ENCODE results near the gene PDE4B.
"Not testable (repeated sequence)": the region's sequence is repeated elsewhere in the genome, so short reads cannot be mapped to it uniquely, and the experiment has no call there.

PDE4B gene

GRCh38 chr1:66405061-66405460 lies 612.4 kb downstream of the PDE4B start:
- H3F3A ChIP-seq (ENCODE audit: low read depth) = no peaks in the 10 kb centered on the region
- H3K36me3 ChIP-seq (ENCODE audit: insufficient read depth, low read length) = no peaks in the 10 kb centered on the region
- H3K4me1 ChIP-seq (ENCODE audit: insufficient read depth, low read length, poor library complexity, severe bottlenecking) = peaks cover 19% of the 10 kb centered on the region
- no peak overlapping the region for H3K4me2 ChIP-seq (ENCODE audit: low read depth, low read length, poor library complexity, severe bottlenecking)
- H4K20me1 ChIP-seq (ENCODE audit: insufficient read depth, low read length, poor library complexity, severe bottlenecking) = no peaks in the 10 kb centered on the region
- H3K9me3 ChIP-seq (ENCODE audit: insufficient read depth, low read depth, low read length) = no peaks in the 10 kb centered on the region
- H3K27me3 ChIP-seq (ENCODE audit: insufficient read depth, low read length, poor library complexity, severe bottlenecking) = no peaks in the 10 kb centered on the region
- no peak overlapping the region for H3K9ac ChIP-seq (ENCODE audit: low read depth, low read length, poor library complexity, severe bottlenecking)
- H3K9me2 ChIP-seq (replicated peaks; ENCODE audit: low read depth, low read length) = no peaks in the 10 kb centered on the region
- no peaks in the 10 kb centered on the region for H3K79me2 ChIP-seq (ENCODE audit: insufficient read depth, low read length)
- H3K4me3 ChIP-seq (ENCODE audit: low read length, poor library complexity, severe bottlenecking) = no peak overlapping the region
- TF ChIP-seq CTCF (conservative IDR thresholded peaks at IDR 0.05; ENCODE audit: low read length) = no peak
- no peak for TF ChIP-seq EZH2phosphoT487 (IDR thresholded peaks at IDR 0.05; ENCODE audit: borderline replicate concordance)
- H2AFZ ChIP-seq (ENCODE audit: low read length) = no peak overlapping the region

DNA sequence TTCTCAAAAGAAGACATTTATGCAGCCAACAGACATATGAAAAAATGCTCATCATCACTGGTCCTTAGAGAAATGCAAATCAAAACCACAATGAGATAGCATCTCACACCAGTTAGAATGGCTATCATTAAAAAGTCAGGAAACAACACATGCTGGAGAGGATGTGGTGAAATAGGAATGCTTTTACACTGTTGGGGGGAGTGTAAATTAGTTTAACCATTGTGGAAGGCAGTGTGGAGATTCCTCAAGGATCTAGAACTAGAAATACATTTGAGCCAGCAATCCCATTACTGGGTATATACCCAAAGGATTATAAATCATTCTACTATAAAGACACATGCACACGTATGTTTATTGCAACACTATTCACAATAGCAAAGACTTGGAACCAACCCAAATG lies 618.8 kb downstream of the PDE4B start:
- H4K20me1 ChIP-seq (ENCODE audit: insufficient read depth, low read length, poor library complexity, severe bottlenecking); H3K9me3 ChIP-seq (ENCODE audit: insufficient read depth, low read depth, low read length); H3K27me3 ChIP-seq (ENCODE audit: insufficient read depth, low read length, poor library complexity, severe bottlenecking); H3K9ac ChIP-seq (ENCODE audit: low read depth, low read length, poor library complexity, severe bottlenecking); H3K4me3 ChIP-seq (ENCODE audit: low read length, poor library complexity, severe bottlenecking); H3K79me2 ChIP-seq (ENCODE audit: insufficient read depth, low read length); H3K36me3 ChIP-seq (ENCODE audit: insufficient read depth, low read length); H2AFZ ChIP-seq (ENCODE audit: low read length); H3K9me2 ChIP-seq (replicated peaks; ENCODE audit: low read depth, low read length); H3F3A ChIP-seq (ENCODE audit: low read depth); H3K4me2 ChIP-seq (ENCODE audit: low read depth, low read length, poor library complexity, severe bottlenecking): not testable (repeated sequence)
- H3K4me1 ChIP-seq (ENCODE audit: insufficient read depth, low read length, poor library complexity, severe bottlenecking) = peaks cover 27% of the 10 kb centered on the region

GRCh38 chr1:66412704-66413103 lies 620.0 kb downstream of the PDE4B start:
- no peaks in the 10 kb centered on the region for H3K27me3 ChIP-seq (ENCODE audit: insufficient read depth, low read length, poor library complexity, severe bottlenecking)
- H3F3A ChIP-seq (ENCODE audit: low read depth) = no peaks in the 10 kb centered on the region
- H2AFZ ChIP-seq (ENCODE audit: low read length) = no peak overlapping the region
- H4K20me1 ChIP-seq (ENCODE audit: insufficient read depth, low read length, poor library complexity, severe bottlenecking) = no peaks in the 10 kb centered on the region
- TF ChIP-seq EZH2phosphoT487 (IDR thresholded peaks at IDR 0.05; ENCODE audit: borderline replicate concordance) (no peak), CTCF (conservative IDR thresholded peaks at IDR 0.05; ENCODE audit: low read length) (no peak)
- peaks cover 13% of the 10 kb centered on the region; the same call in 1 of the 2 replicates for H3K9me3 ChIP-seq (ENCODE audit: insufficient read depth, low read depth, low read length)
- peak overlapping the region; percentile 15 for H3K4me2 ChIP-seq (ENCODE audit: low read depth, low read length, poor library complexity, severe bottlenecking)
- no peaks in the 10 kb centered on the region for H3K79me2 ChIP-seq (ENCODE audit: insufficient read depth, low read length)
- peaks cover 27% of the 10 kb centered on the region for H3K4me1 ChIP-seq (ENCODE audit: insufficient read depth, low read length, poor library complexity, severe bottlenecking)
- H3K4me3 ChIP-seq (ENCODE audit: low read length, poor library complexity, severe bottlenecking) = no peak overlapping the region
- H3K9ac ChIP-seq (ENCODE audit: low read depth, low read length, poor library complexity, severe bottlenecking) = no peak overlapping the region
- H3K36me3 ChIP-seq (ENCODE audit: insufficient read depth, low read length) = no peaks in the 10 kb centered on the region
- no peaks in the 10 kb centered on the region for H3K9me2 ChIP-seq (replicated peaks; ENCODE audit: low read depth, low read length)

DNA sequence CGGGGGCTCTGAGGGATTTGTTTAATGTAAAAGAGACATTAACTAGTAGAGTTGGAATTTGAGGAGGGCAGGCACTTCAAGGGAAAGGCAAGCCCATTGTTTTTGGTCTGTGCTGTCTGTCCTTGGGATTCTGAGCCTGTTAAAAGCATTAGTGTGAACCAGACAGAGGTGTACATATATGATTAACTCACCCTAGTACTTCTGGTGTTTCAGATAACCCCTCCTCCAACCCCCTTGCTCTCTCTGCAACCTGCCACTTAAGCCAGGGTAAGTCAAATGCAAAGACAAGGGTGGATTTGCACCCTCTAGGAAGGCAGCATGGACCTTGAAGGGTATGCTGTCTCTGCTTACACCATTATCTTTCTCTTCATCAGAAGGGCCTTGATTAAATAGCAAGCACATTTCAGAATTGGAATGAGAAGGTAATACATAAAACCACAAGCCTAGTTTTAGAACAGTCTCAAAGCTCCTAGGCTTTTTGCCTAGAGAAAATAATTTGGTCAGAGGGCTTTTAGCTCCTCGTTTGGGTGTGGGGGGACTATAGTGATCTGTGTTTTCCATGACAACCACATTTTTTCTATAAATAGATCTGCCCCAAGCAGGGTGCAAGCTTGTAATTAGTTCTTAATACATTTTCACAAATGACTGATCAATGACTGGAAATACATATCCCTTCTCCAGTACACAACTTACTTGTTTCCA lies 620.6 kb downstream of the PDE4B start:
- no peaks in the 10 kb centered on the region for H3K79me2 ChIP-seq (ENCODE audit: insufficient read depth, low read length)
- H3K4me1 ChIP-seq (ENCODE audit: insufficient read depth, low read length, poor library complexity, severe bottlenecking) = peaks cover 27% of the 10 kb centered on the region
- H3K27me3 ChIP-seq (ENCODE audit: insufficient read depth, low read length, poor library complexity, severe bottlenecking) = no peaks in the 10 kb centered on the region
- no peak overlapping the region for H3K4me3 ChIP-seq (ENCODE audit: low read length, poor library complexity, severe bottlenecking)
- H3F3A ChIP-seq (ENCODE audit: low read depth) = no peaks in the 10 kb centered on the region
- no peak overlapping the region for H3K9ac ChIP-seq (ENCODE audit: low read depth, low read length, poor library complexity, severe bottlenecking)
- no peaks in the 10 kb centered on the region for H3K36me3 ChIP-seq (ENCODE audit: insufficient read depth, low read length)
- peak overlapping the region; percentile 15 for H3K4me2 ChIP-seq (ENCODE audit: low read depth, low read length, poor library complexity, severe bottlenecking)
- no peaks in the 10 kb centered on the region for H4K20me1 ChIP-seq (ENCODE audit: insufficient read depth, low read length, poor library complexity, severe bottlenecking)
- H3K9me2 ChIP-seq (replicated peaks; ENCODE audit: low read depth, low read length) = no peaks in the 10 kb centered on the region
- H3K9me3 ChIP-seq (ENCODE audit: insufficient read depth, low read depth, low read length) = peaks cover 19% of the 10 kb centered on the region; the same call in 1 of the 2 replicates
- TF ChIP-seq CTCF (conservative IDR thresholded peaks at IDR 0.05; ENCODE audit: low read length) = no peak
- no peak overlapping the region for H2AFZ ChIP-seq (ENCODE audit: low read length)

All from Loucy (cell line).